K562 (cell line): ENCODE data around the gene WWP2. TPM values are rescaled to one million over a fixed set of nuclear protein-coding genes. Genes with fewer than 3 reads are reported as not detected.

Experiments used
- ATAC-seq: fragments of 200-7000 bp; cut with Tn5 transposase; 3 replicates; pipeline ENCODE4 v1.9.1; 2020; ENCODE audit warnings: moderate library complexity
- BruUV-seq: library from RNA; stranded (reverse); fragments of 400-500 nt; replicated peaks from 2 replicates; lab custom pipeline; 2021; lab: Mats Ljungman, UMichigan
- CTCF ChIA-PET: fragments of 300-600 bp; formaldehyde crosslinking; extraction: SDS; loops from one replicate; lab custom pipeline; 2021; ENCODE audit warnings: low intra/inter-chr PET ratio; lab: Yijun Ruan, JAX
- POLR2A ChIA-PET: fragments of 300-600, 350-650 bp; sonication (Branson Sonifier 250); formaldehyde crosslinking; extraction: SDS; loops from one replicate; lab custom pipeline; 2021; ENCODE audit warnings: antibody characterized with exemption, inconsistent platforms; lab: Yijun Ruan, JAX
- DNase-seq, 4 experiments: peaks; one replicate each; pipeline versions ENCODE4 v3.0.0 to v3.0.0-alpha.2; 2011 to 2018; ENCODE audit warnings: low spot score in 3 of 4, mixed read lengths in 3 of 4; ENCODE audit errors: extremely low read depth in 1 of 4
- FAIRE-seq: peaks from 2 replicates; lab custom pipeline; 2011; peaks lifted over from hg19 to GRCh38; lab: Jason Lieb, UNC
- H2AFZ ChIP-seq: 2 replicates; pipeline ENCODE4 v1.6.0; 2011; ENCODE audit warnings: low read depth, low read length, control low read depth, inconsistent platforms
- H3K27ac ChIP-seq: fragments of 200-600 bp; 3 replicates; pipeline ENCODE4 v1.8.0; 2011; ENCODE audit warnings: low read depth, mild to moderate bottlenecking, control low read depth, inconsistent platforms, low read length, moderate library complexity, mixed read lengths; ENCODE audit errors: extremely low read depth
- H3K27me3 ChIP-seq, 2 experiments: fragments of 300-600 bp in 1 of 2; 2 replicates in 1 of 2; 3 replicates in 1 of 2; pipeline versions ENCODE4 v1.6.0 to v1.8.0; 2011; ENCODE audit warnings: inconsistent platforms in 2 of 2, low read length in 2 of 2, mild to moderate bottlenecking in 1 of 2, mixed read lengths in 1 of 2, moderate library complexity in 1 of 2; ENCODE audit not compliant: control insufficient read depth in 2 of 2, insufficient read depth in 2 of 2
- H3K36me3 ChIP-seq: fragments of 300-600 bp; 3 replicates; pipeline ENCODE4 v1.8.0; 2011; ENCODE audit warnings: mild to moderate bottlenecking, low read length, inconsistent platforms; ENCODE audit not compliant: control insufficient read depth, insufficient read depth
- H3K4me1 ChIP-seq, 2 experiments: fragments of 200-600 bp in 1 of 2; replicated peaks in 1 of 2; 2 replicates in 1 of 2; 3 replicates in 1 of 2; pipeline versions ENCODE4 v1.5.1 to v1.8.0; 2011; ENCODE audit warnings: inconsistent platforms in 2 of 2, low read length in 2 of 2, mild to moderate bottlenecking in 1 of 2, mixed read lengths in 1 of 2, moderate library complexity in 1 of 2; ENCODE audit not compliant: control insufficient read depth in 2 of 2, insufficient read depth in 2 of 2
- H3K4me2 ChIP-seq: 2 replicates; pipeline ENCODE4 v1.6.1; 2011; ENCODE audit warnings: low read length, control low read depth, inconsistent platforms, mixed read lengths; ENCODE audit not compliant: insufficient read depth
- H3K4me3 ChIP-seq: fragments of 200-600 bp; sonication (generic), shearing (Covaris generic); 2 replicates; pipeline ENCODE4 v1.5.1; 2016; ENCODE audit warnings: control low read depth, inconsistent platforms
- H3K79me2 ChIP-seq: fragments of 200-600 bp; 3 replicates; pipeline ENCODE4 v1.8.0; 2011; ENCODE audit warnings: low read length, inconsistent platforms; ENCODE audit not compliant: control insufficient read depth, insufficient read depth
- H3K9ac ChIP-seq, 2 experiments: 2 replicates each; pipeline versions ENCODE4 v1.6.0 to v1.6.1; 2011; ENCODE audit warnings: low read depth in 2 of 2, low read length in 2 of 2, control low read depth in 1 of 2, inconsistent platforms in 1 of 2, mild to moderate bottlenecking in 1 of 2, mixed read lengths in 1 of 2; ENCODE audit not compliant: insufficient read depth in 1 of 2
- H3K9me1 ChIP-seq: one replicate; pipeline ENCODE4 v1.6.0; 2011; ENCODE audit warnings: inconsistent platforms, mild to moderate bottlenecking, low read length, moderate library complexity; ENCODE audit not compliant: control insufficient read depth, insufficient read depth
- H3K9me3 ChIP-seq: replicated peaks from 2 replicates; pipeline ENCODE4 v1.5.1; 2011; ENCODE audit warnings: low read depth, low read length, inconsistent platforms; ENCODE audit not compliant: control insufficient read depth, insufficient read depth
- H4K20me1 ChIP-seq: replicated peaks from 2 replicates; pipeline ENCODE4 v1.6.1; 2011; ENCODE audit warnings: low read length, inconsistent platforms, mixed read lengths; ENCODE audit not compliant: control insufficient read depth, insufficient read depth
- ZFP1 ChIP-seq: fragments of 450-650 bp; formaldehyde crosslinking; IDR thresholded peaks from 2 replicates; pipeline ENCODE4 v1.4.0; 2020; ENCODE audit warnings: mild to moderate bottlenecking, mixed read lengths
- WGBS: fragments of 100-300 bp; shearing (Covaris generic); methylation state at CpG from one replicate; pipeline ENCODE4 v1.1.6; 2016; ENCODE audit warnings: low coverage, mixed read lengths; ENCODE audit not compliant: insufficient coverage; ENCODE audit errors: missing lambda C conversion rate; 5-methylcytosine and 5-hydroxymethylcytosine counted together
- in situ Hi-C: fragments of 300-500 bp; cut with MboI; formaldehyde crosslinking; loops from 4 replicates; pipeline ENCODE4 v1.15.0; 2018; ENCODE audit warnings: inconsistent platforms, mixed read lengths
- intact Hi-C: fragments of 100-400 bp; cut with micrococcal nuclease; formaldehyde crosslinking; loops from 2 replicates; pipeline ENCODE4 v1.14.2; 2022
- polyA plus RNA-seq, 8 experiments: library from polyadenylated mRNA; depleted of rRNA in 4 of 8; stranded (reverse) in 5 of 8; unstranded in 3 of 8; fragments of >200 nt; fragmentation: Nextera tagmentation in 2 of 8; fragmentation: Illumina TruSeq in 1 of 8; extraction: Ambion mirVana in 2 of 8; extraction: Trizol in 1 of 8; gene quantifications; 2 replicates each; pipeline versions ENCODE4 v1.2.1 to v1.2.3, GENCODE V29; 2011 to 2014; ENCODE audit warnings: inconsistent platforms in 1 of 8, missing spikeins in 1 of 8
- total RNA-seq, 7 experiments: library from RNA; depleted of rRNA in 6 of 7; stranded (reverse); fragments of >200 nt in 6 of 7; fragmentation: Illumina TruSeq in 2 of 7; extraction: Trizol in 2 of 7; gene quantifications; 2 replicates each; pipeline versions ENCODE4 v1.2.1 to v1.2.3, GENCODE V29; 2011 to 2021; ENCODE audit warnings: low replicate concordance in 1 of 7
- TF ChIP-seq, protein P1 (sequence below): fragments of 150-350 bp; IDR thresholded peaks from 2 replicates; pipeline ENCODE4 v1.6.1; 2014; ENCODE audit warnings: low read depth, mild to moderate bottlenecking, low read length, borderline replicate concordance
- TF ChIP-seq, protein P2 (sequence below): fragments of 250-450 bp; sonication (Bioruptor Pico); IDR thresholded peaks from 2 replicates; pipeline ENCODE4 v1.5.0; 2021; ENCODE audit warnings: mild to moderate bottlenecking, moderate library complexity

The WWP2 gene
- total and polyA plus RNA-seq, 9 of the 15 experiments (the other 6 are each of a cell fraction or from before 2014, with no cell fraction given): 1.9 to 34.4 (median 14.6) TPM

DNA sequence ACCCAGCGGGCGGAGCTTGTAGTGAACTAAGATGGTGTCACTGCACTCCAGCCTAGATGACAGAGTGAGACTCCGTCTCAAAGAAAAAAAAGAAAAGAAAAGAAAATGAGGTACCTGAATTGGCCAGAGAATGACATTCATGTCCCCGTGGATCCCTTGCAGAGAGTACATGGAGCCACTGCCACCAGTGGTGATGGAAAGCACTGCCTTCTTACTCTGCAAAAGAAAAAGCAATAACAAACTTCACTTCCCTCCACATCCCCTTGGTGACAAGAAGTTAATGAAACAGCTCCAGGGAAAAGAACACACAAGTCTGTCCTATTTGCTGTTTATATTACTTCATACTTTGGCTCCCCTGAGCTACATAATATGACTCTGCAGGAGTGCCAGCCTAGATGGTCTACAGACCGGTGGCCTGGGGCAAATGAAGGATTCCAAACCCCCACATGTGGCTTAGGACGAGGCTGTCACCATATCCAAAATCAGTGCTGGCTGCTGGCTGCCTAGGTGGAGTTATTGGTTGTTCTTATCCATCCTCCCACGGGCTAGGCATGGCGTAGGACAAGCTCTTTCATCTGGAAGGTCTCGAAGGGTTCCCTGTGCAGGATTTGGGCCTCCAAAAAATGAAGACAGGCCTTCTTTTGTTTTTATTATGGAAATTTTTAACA, 49.1 kb upstream of the WWP2 start:
- BruUV-seq: no TSS peak
- Histone ChIP-seq H3K36me3 (peaks cover 72% of the 10 kb centered on the region; the same call in 2 of the 3 replicates), H3K27ac (no peak overlapping the region), H3K9ac (no peak overlapping the region), H3K4me2 (no peak overlapping the region), H3K27me3 (no peaks in the 10 kb centered on the region)
- WGBS: 85% methylated on average over 9 of the region's 9 CpGs
- TF ChIP-seq, protein P1, sequence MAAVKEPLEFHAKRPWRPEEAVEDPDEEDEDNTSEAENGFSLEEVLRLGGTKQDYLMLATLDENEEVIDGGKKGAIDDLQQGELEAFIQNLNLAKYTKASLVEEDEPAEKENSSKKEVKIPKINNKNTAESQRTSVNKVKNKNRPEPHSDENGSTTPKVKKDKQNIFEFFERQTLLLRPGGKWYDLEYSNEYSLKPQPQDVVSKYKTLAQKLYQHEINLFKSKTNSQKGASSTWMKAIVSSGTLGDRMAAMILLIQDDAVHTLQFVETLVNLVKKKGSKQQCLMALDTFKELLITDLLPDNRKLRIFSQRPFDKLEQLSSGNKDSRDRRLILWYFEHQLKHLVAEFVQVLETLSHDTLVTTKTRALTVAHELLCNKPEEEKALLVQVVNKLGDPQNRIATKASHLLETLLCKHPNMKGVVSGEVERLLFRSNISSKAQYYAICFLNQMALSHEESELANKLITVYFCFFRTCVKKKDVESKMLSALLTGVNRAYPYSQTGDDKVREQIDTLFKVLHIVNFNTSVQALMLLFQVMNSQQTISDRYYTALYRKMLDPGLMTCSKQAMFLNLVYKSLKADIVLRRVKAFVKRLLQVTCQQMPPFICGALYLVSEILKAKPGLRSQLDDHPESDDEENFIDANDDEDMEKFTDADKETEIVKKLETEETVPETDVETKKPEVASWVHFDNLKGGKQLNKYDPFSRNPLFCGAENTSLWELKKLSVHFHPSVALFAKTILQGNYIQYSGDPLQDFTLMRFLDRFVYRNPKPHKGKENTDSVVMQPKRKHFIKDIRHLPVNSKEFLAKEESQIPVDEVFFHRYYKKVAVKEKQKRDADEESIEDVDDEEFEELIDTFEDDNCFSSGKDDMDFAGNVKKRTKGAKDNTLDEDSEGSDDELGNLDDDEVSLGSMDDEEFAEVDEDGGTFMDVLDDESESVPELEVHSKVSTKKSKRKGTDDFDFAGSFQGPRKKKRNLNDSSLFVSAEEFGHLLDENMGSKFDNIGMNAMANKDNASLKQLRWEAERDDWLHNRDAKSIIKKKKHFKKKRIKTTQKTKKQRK: no peak
- no peak for TF ChIP-seq ZFP1 (CRISPR knock-in tag)
- TF ChIP-seq, protein P2, sequence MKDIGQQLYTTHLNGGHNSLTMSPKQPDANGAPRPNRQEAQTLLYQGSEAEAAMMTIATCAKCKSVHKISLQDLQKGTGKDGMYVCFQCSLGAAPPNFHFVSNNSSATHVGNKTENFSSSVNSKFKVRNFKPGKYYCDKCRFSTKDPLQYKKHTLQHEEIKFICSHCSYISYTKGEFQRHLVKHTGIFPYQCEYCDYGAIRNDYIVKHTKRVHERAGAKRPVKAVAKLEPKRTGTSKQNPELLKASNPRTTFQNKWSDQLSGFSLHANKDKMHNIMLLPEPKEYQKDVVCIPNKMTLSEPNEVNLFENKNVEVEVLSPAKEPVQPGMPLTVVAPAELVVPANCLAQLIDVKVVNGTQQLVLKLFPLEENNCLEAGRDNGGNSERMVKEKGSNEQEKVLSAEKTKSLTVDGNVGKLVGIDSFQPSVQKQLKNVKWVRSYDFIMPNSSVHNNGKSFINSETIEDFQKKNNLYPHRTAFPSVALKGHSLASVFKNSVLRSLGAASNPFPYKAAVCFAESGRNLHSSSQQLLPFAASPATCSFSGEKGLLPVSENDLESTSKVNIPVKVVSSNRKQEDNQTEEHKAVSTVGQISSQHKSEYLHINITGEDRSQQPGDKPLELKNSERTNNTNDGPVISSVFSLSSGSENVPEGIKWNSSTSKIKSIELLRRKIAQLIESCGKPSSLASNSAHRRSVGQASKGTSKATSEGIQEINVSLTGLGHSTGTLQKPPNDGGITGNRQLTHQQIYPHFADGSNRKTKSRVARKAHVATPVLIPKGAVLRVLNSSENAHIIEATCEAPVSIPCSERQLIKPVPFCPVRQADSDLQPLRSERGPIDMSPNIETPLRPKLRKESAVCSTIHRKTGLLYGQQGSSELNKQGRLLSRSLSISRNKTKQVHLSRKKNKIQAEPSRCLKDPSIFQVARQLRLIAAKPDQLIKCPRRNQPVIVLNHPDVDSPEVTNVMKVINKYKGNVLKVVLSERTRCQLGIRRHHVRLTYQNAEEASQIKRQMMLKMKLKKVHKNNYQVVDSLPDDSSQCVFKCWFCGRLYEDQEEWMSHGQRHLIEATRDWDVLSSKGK (CRISPR knock-in tag): no peak
- TF ChIP-seq, all 486 proteins: peak for 0
- H4K20me1 ChIP-seq: no peaks in the 10 kb centered on the region
- in situ Hi-C loops: loop anchor here (5.0 kb wide), 1 partner anchor 39 kb away; the partner anchor contains the start of gene NOB1
- no peaks in the 10 kb centered on the region for H3K9me1 ChIP-seq
- CTCF ChIA-PET: interaction anchor here (0.6 kb wide), 1 partner anchor 418 kb away, joined by 4 read pairs; no protein-coding TSS in a partner anchor
- DNase-seq: no peak
- no peaks in the 10 kb centered on the region for H3K9me3 ChIP-seq
- H3K4me3 ChIP-seq: no peak overlapping the region
- H3K4me1 ChIP-seq: no peaks in the 10 kb centered on the region; a peak in 1 of 5 replicates
- POLR2A ChIA-PET: interaction anchor here (0.6 to 2.4 kb wide), 5 partner anchors 9 to 41 kb away, joined by 3 to 10 read pairs (median 4); partner anchors contain the start of gene NOB1
- ATAC-seq: no peak; the same call in 2 of the 3 replicates
- no peak for FAIRE-seq
- no peaks in the 10 kb centered on the region for H3K79me2 ChIP-seq
- intact Hi-C loops: no loop called here
- no peak overlapping the region for H2AFZ ChIP-seq
